B cell (primary cell): ENCODE data around the gene HOXA4. TPM values are rescaled to one million over a fixed set of nuclear protein-coding genes. Genes with fewer than 3 reads are reported as not detected.

Experiments
- ATAC-seq: fragments of 200-7000 bp; cut with Tn5 transposase; one replicate; pipeline ENCODE4 v1.10.0; 2021; ENCODE audit warnings: low read depth, mild to moderate bottlenecking, moderate number of reproducible peaks, moderate library complexity
- CTCF ChIA-PET: fragments of 350-600 bp; sonication (Branson Sonifier 250); formaldehyde crosslinking; loops from one replicate; lab custom pipeline; 2021; ENCODE audit warnings: antibody characterized with exemption, inconsistent platforms; lab: Charles Lee
- POLR2A ChIA-PET: fragments of 350-600 bp; sonication (Branson Sonifier 250); formaldehyde crosslinking; loops from one replicate; lab custom pipeline; 2021; ENCODE audit warnings: antibody characterized with exemption; lab: Charles Lee
- DNase-seq: peaks from one replicate; pipeline ENCODE4 v3.0.0; 2013
- H2AFZ ChIP-seq: 2 replicates; pipeline ENCODE4 v1.6.1; 2012; ENCODE audit warnings: mild to moderate bottlenecking, low read depth, low read length; ENCODE audit not compliant: insufficient read depth, poor library complexity, severe bottlenecking
- H3K27ac ChIP-seq, 2 donors: 1 replicate in 1 of 2; 2 replicates in 1 of 2; pipeline ENCODE4 v1.5.1; 2012 to 2013; ENCODE audit warnings: low read length in 2 of 2, mild to moderate bottlenecking in 2 of 2, moderate library complexity in 1 of 2
- H3K27me3 ChIP-seq, 4 experiments: fragments of 200-600 bp in 1 of 4; sonication (generic) in 1 of 4; replicated peaks in 1 of 4; 1 replicate in 2 of 4; 2 replicates in 2 of 4; pipeline versions ENCODE4 v1.6.1 to v1.7.0; 2013 to 2016; ENCODE audit warnings: low read length in 3 of 4, mild to moderate bottlenecking in 2 of 4, mixed read lengths in 1 of 4, moderate library complexity in 1 of 4; ENCODE audit not compliant: insufficient read depth in 4 of 4, control insufficient read depth in 3 of 4; ENCODE audit errors: control extremely low read depth in 1 of 4
- H3K36me3 ChIP-seq, 2 experiments: replicated peaks in 1 of 2; 1 replicate in 1 of 2; 2 replicates in 1 of 2; pipeline versions ENCODE4 v1.6.1 to v1.7.1; 2013; ENCODE audit warnings: low read length in 1 of 2; ENCODE audit not compliant: insufficient read depth in 2 of 2, control insufficient read depth in 1 of 2; ENCODE audit errors: control extremely low read depth in 1 of 2, extremely low read depth in 1 of 2
- H3K4me1 ChIP-seq, 2 donors: fragments of 200-600 bp in 1 of 2; sonication (generic) in 1 of 2; 1 replicate in 1 of 2; 2 replicates in 1 of 2; pipeline versions ENCODE4 v1.5.1 to v1.6.1; 2013 to 2017; ENCODE audit warnings: low read length in 2 of 2; ENCODE audit not compliant: control insufficient read depth in 2 of 2, insufficient read depth in 2 of 2
- H3K4me2 ChIP-seq: replicated peaks from 2 replicates; pipeline ENCODE3; 2012; ENCODE audit warnings: mild to moderate bottlenecking, low read depth, low read length; ENCODE audit not compliant: poor library complexity, severe bottlenecking
- H3K4me3 ChIP-seq, 5 experiments: fragments of 200-600 bp in 1 of 5; sonication (generic) in 1 of 5; 1 replicate in 3 of 5; 2 replicates in 2 of 5; pipeline versions ENCODE4 v1.5.1 to v1.7.0; 2011 to 2016; ENCODE audit warnings: low read length in 4 of 5, mild to moderate bottlenecking in 4 of 5, low read depth in 2 of 5, control low read depth in 1 of 5, moderate library complexity in 1 of 5; ENCODE audit not compliant: insufficient read depth in 1 of 5; ENCODE audit errors: control extremely low read depth in 1 of 5, extremely low read depth in 1 of 5
- H3K79me2 ChIP-seq: fragments of 200-600 bp; sonication (generic); one replicate; pipeline ENCODE4 v1.6.0; 2016; ENCODE audit warnings: low read length; ENCODE audit not compliant: control insufficient read depth, insufficient read depth
- H3K9ac ChIP-seq: fragments of 200-600 bp; sonication (generic); 2 replicates; pipeline ENCODE4 v1.6.1; 2017; ENCODE audit warnings: mild to moderate bottlenecking, low read length, moderate library complexity
- H3K9me3 ChIP-seq, 3 donors: one replicate each; pipeline versions ENCODE4 v1.6.1 to v1.7.1; 2013; ENCODE audit warnings: low read length in 2 of 3; ENCODE audit not compliant: control insufficient read depth in 2 of 3, insufficient read depth in 1 of 3; ENCODE audit errors: control extremely low read depth in 1 of 3
- H4K20me1 ChIP-seq: 2 replicates; pipeline ENCODE4 v1.6.0; 2012; ENCODE audit warnings: mild to moderate bottlenecking, low read length; ENCODE audit not compliant: insufficient read depth, control insufficient read depth, poor library complexity, severe bottlenecking
- H3K27ac Mint-ChIP-seq: one replicate; pipeline ENCODE4 v1.8.0; 2021; ENCODE audit warnings: mixed read lengths
- H3K27me3 Mint-ChIP-seq: one replicate; pipeline ENCODE4 v1.8.0; 2021; ENCODE audit warnings: mixed read lengths
- H3K4me1 Mint-ChIP-seq: one replicate; pipeline ENCODE4 v1.8.0; 2021; ENCODE audit warnings: mixed read lengths
- H3K4me3 Mint-ChIP-seq: one replicate; pipeline ENCODE4 v1.8.0; 2021; ENCODE audit warnings: mixed read lengths
- H3K9me3 Mint-ChIP-seq: one replicate; pipeline ENCODE4 v1.8.0; 2022; ENCODE audit warnings: mixed read lengths; ENCODE audit not compliant: insufficient read depth
- CTCF ChIP-seq: fragments of 200-600 bp; IDR thresholded peaks from one replicate; pipeline ENCODE4 v1.8.0; 2022; ENCODE audit warnings: antibody characterized with exemption, mild to moderate bottlenecking
- EZH2 ChIP-seq: IDR thresholded peaks from 2 replicates; pipeline ENCODE4 v1.6.1; 2012; ENCODE audit warnings: borderline replicate concordance, low read depth, mild to moderate bottlenecking, moderate library complexity, low read length; ENCODE audit not compliant: insufficient read depth, poor library complexity, severe bottlenecking
- WGBS: methylation state at CpG from one replicate; pipeline ENCODE4 v1.1.5; 2013; ENCODE audit warnings: missing lambda C conversion rate; ENCODE audit not compliant: insufficient coverage; 5-methylcytosine and 5-hydroxymethylcytosine counted together
- intact Hi-C: fragments of 100-400 bp; cut with micrococcal nuclease; formaldehyde crosslinking; loops from one replicate; pipeline ENCODE4 v1.10.0; 2022
- polyA plus RNA-seq: library from polyadenylated mRNA; depleted of rRNA; stranded (reverse); fragments of >200 nt; gene quantifications from 2 replicates; pipeline ENCODE4 v1.2.3, GENCODE V29; 2012
- total RNA-seq, 2 donors: library from RNA; stranded (reverse); fragments of 120-200 nt in 1 of 2; gene quantifications; 1 replicate in 1 of 2; 2 replicates in 1 of 2; pipeline versions ENCODE4 v1.2.3 to v1.2.4, GENCODE V29; 2013 to 2022

The HOXA4 gene
- total and polyA plus RNA-seq, 2 donors (not counting 1 experiment from before 2014, with no cell fraction given), result 0.30 TPM; not detected in 1

- 96% methylated on average over 40 of the region's 45 CpGs for WGBS
- H4K20me1 ChIP-seq, result no peaks in the 10 kb centered on the region
- Mint-ChIP-seq H3K9me3 (no peaks in the 10 kb centered on the region), H3K4me1 (no peaks in the 10 kb centered on the region), H3K4me3 (no peak overlapping the region), H3K27me3 (peaks cover 15% of the 10 kb centered on the region), H3K27ac (no peak overlapping the region)
- no peak overlapping the region for H3K4me2 ChIP-seq
- peaks cover 0 to 7% (median 0%) of the 10 kb centered on the region in 4 experiments for H3K27me3 ChIP-seq
- H3K79me2 ChIP-seq, result no peaks in the 10 kb centered on the region
- ChIA-PET POLR2A (no interaction called here), CTCF (interaction anchor here (1.4 kb wide), 1 partner anchor 9 kb away, joined by 4 read pairs; no protein-coding TSS in a partner anchor)
- no peak overlapping the region for H3K4me3 ChIP-seq
- H2AFZ ChIP-seq, result no peak overlapping the region
- no peaks in the 10 kb centered on the region for H3K36me3 ChIP-seq
- peaks cover 0 to 2% (median 0%) of the 10 kb centered on the region in 3 donors for H3K9me3 ChIP-seq
- ATAC-seq (no peak), DNase-seq (no peak)
- no peak overlapping the region for H3K9ac ChIP-seq
- intact Hi-C loops, result no loop called here
- H3K4me1 ChIP-seq, result no peaks in the 10 kb centered on the region
- no peak for TF ChIP-seq CTCF
- no peak for TF ChIP-seq EZH2
- no peak overlapping the region for H3K27ac ChIP-seq
These were observed 15.1 kb downstream of the HOXA4 start for GRCh38 chr7:27115221-27116026.

GRCh38 chr7:27114881-27115220 is 15.7 kb downstream of the HOXA4 start:
- Mint-ChIP-seq H3K27me3 (peaks cover 15% of the 10 kb centered on the region), H3K4me3 (no peak overlapping the region), H3K27ac (no peak overlapping the region), H3K9me3 (no peaks in the 10 kb centered on the region), H3K4me1 (no peaks in the 10 kb centered on the region)
- DNase-seq (no peak), ATAC-seq (no peak)
- intact Hi-C loops, result no loop called here
- POLR2A ChIA-PET, result interaction anchor here (0.6 kb wide), 1 partner anchor 78 kb away, joined by 4 read pairs; no protein-coding TSS in a partner anchor
- Histone ChIP-seq H3K79me2 (no peaks in the 10 kb centered on the region), H4K20me1 (no peaks in the 10 kb centered on the region), H3K4me1 (no peaks in the 10 kb centered on the region), H3K4me2 (no peak overlapping the region), H3K4me3 (no peak overlapping the region), H2AFZ (no peak overlapping the region), H3K27me3 (peaks cover 0 to 7% (median 0%) of the 10 kb centered on the region in 4 experiments), H3K9me3 (peaks cover 0 to 5% (median 0%) of the 10 kb centered on the region in 3 donors), H3K36me3 (no peaks in the 10 kb centered on the region), H3K9ac (no peak overlapping the region), H3K27ac (no peak overlapping the region)
- TF ChIP-seq CTCF, result no peak
- no peak for TF ChIP-seq EZH2
- 92% methylated on average over 4 of the region's 6 CpGs for WGBS
- CTCF ChIA-PET, result no interaction called here
